MM.1S (cell line): ENCODE data around the gene LARGE2.

Source experiments
- DNase-seq: peaks from one replicate; pipeline ENCODE4 v3.0.0-alpha.2; 2015
- H2AFZ ChIP-seq: fragments of 300-600 bp; sonication (generic); 2 replicates; pipeline ENCODE4 v1.6.0; 2016; ENCODE audit warnings: antibody characterized with exemption, low read length
- H3F3A ChIP-seq: fragments of 300-600 bp; sonication (generic); 2 replicates; pipeline ENCODE4 v1.6.1; 2016; ENCODE audit warnings: mild to moderate bottlenecking, antibody characterized with exemption, low read length, moderate library complexity, mixed read lengths; ENCODE audit not compliant: insufficient read depth
- H3K27ac ChIP-seq: fragments of 300-600 bp; sonication (generic); 2 replicates; pipeline ENCODE4 v1.5.1; 2016; ENCODE audit warnings: mild to moderate bottlenecking, low read length
- H3K27me3 ChIP-seq: fragments of 300-600 bp; sonication (generic); replicated peaks from 2 replicates; pipeline ENCODE4 v1.6.0; 2016; ENCODE audit warnings: low read length; ENCODE audit not compliant: insufficient read depth
- H3K36me3 ChIP-seq: fragments of 300-600 bp; sonication (generic); replicated peaks from 2 replicates; pipeline ENCODE4 v1.6.1; 2016; ENCODE audit warnings: mild to moderate bottlenecking, low read length, mixed read lengths; ENCODE audit not compliant: insufficient read depth
- H3K4me1 ChIP-seq: fragments of 300-600 bp; sonication (generic); 2 replicates; pipeline ENCODE4 v1.6.1; 2016; ENCODE audit warnings: low read length, mixed read lengths
- H3K4me2 ChIP-seq: fragments of 300-600 bp; sonication (generic); 2 replicates; pipeline ENCODE4 v1.6.0; 2016; ENCODE audit warnings: low read depth, low read length
- H3K4me3 ChIP-seq: fragments of 300-600 bp; sonication (generic); 2 replicates; pipeline ENCODE4 v1.5.1; 2016; ENCODE audit warnings: low read length, mixed read lengths
- H3K79me2 ChIP-seq: fragments of 300-600 bp; sonication (generic); 2 replicates; pipeline ENCODE4 v1.6.1; 2016; ENCODE audit warnings: mixed run types, low read length, mixed read lengths
- H3K9ac ChIP-seq: fragments of 300-600 bp; sonication (generic); 2 replicates; pipeline ENCODE4 v1.6.1; 2016; ENCODE audit warnings: low read length, mixed read lengths
- H3K9me2 ChIP-seq: fragments of 300-600 bp; sonication (generic); replicated peaks from 2 replicates; pipeline ENCODE4 v1.6.1; 2016; ENCODE audit warnings: mild to moderate bottlenecking, low read length, mixed read lengths; ENCODE audit not compliant: insufficient read depth
- H3K9me3 ChIP-seq: fragments of 300-600 bp; sonication (generic); replicated peaks from 2 replicates; pipeline ENCODE4 v1.6.1; 2016; ENCODE audit warnings: mild to moderate bottlenecking, low read length, mixed read lengths; ENCODE audit not compliant: insufficient read depth
- H4K20me1 ChIP-seq: fragments of 300-600 bp; sonication (generic); 2 replicates; pipeline ENCODE4 v1.6.1; 2016; ENCODE audit warnings: mild to moderate bottlenecking, low read length, moderate library complexity, mixed read lengths; ENCODE audit not compliant: insufficient read depth
- EZH2 ChIP-seq: fragments of 300-600 bp; sonication (generic); optimal IDR thresholded peaks from 2 replicates; pipeline ENCODE3; 2017; ENCODE audit warnings: low read depth, mild to moderate bottlenecking, antibody characterized with exemption, low read length, mixed read lengths
- EZH2phosphoT487 ChIP-seq: fragments of 300-600 bp; sonication (generic); IDR thresholded peaks from 2 replicates; pipeline ENCODE4 v1.6.1; 2018; ENCODE audit warnings: antibody characterized with exemption, low read length
- TF ChIP-seq, protein P1 (sequence below): fragments of 300-600 bp; sonication (generic); IDR thresholded peaks from 2 replicates; pipeline ENCODE4 v1.5.1; 2016; ENCODE audit warnings: antibody characterized with exemption, low read length, mixed read lengths

The LARGE2 gene

DNA sequence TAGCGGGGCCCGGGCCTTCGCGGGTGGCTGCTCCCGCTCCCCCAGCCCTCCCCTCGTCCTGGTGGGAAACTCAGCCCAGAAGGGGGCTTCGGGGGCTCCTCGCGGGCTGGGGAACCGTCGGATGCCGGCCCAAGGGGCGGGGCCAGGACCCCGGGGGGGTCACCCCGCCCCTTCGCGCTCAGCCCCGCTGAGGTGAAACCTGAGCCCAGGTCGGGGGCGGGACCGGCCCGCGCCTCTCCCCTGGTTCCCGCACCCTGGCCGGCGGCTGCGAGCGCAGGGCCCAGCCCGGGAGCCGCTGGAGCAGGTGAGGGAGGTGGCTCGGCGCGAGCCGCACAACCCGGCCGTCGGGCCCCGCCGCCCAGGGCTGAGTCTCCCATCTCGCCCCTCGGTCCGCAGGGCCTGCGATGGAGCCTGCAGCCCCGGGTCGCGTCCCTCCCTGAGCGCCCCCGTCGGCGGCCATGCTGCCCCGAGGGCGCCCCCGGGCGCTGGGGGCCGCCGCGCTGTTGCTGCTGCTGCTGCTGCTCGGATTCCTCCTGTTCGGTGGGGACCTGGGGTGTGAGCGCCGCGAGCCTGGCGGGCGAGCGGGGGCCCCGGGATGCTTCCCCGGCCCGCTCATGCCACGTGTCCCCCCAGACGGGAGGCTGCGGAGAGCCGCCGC is at the start of gene LARGE2:
LARGE2 (plus strand) TSS at position 232 of the 658 bp plus-strand sequence; CDS start at position 459, 227 bp downstream.
- Histone ChIP-seq H3K9ac (peak within 1 kb of the TSS; percentile 29; the same call in 1 of the 2 replicates), H2AFZ (0 out of 2 replicates have a peak within 1 kb of the TSS, but pooled peaks have one; percentile 21), H3K4me2 (peak within 1 kb of the TSS; percentile 56; the same call in 1 of the 2 replicates), H3K27me3 (peaks cover 13% of the 10 kb centered on the region; the same call in 1 of the 2 replicates), H3K4me1 (peaks cover 11% of the 10 kb centered on the region), H3K36me3 (no peaks in the 10 kb centered on the region), H3K9me2 (no peaks in the 10 kb centered on the region), H3K27ac (peak within 1 kb of the TSS; percentile 20; the same call in 1 of the 2 replicates), H3K79me2 (peaks cover 1% of the 10 kb centered on the region), H3K9me3 (no peaks in the 10 kb centered on the region), H3F3A (peaks cover 15% of the 10 kb centered on the region), H4K20me1 (no peaks in the 10 kb centered on the region), H3K4me3 (peak within 1 kb of the TSS; percentile 49)
- DNase-seq: peak; percentile 20
- TF ChIP-seq EZH2: no peak
- no peak for TF ChIP-seq EZH2phosphoT487
- TF ChIP-seq, protein P1, sequence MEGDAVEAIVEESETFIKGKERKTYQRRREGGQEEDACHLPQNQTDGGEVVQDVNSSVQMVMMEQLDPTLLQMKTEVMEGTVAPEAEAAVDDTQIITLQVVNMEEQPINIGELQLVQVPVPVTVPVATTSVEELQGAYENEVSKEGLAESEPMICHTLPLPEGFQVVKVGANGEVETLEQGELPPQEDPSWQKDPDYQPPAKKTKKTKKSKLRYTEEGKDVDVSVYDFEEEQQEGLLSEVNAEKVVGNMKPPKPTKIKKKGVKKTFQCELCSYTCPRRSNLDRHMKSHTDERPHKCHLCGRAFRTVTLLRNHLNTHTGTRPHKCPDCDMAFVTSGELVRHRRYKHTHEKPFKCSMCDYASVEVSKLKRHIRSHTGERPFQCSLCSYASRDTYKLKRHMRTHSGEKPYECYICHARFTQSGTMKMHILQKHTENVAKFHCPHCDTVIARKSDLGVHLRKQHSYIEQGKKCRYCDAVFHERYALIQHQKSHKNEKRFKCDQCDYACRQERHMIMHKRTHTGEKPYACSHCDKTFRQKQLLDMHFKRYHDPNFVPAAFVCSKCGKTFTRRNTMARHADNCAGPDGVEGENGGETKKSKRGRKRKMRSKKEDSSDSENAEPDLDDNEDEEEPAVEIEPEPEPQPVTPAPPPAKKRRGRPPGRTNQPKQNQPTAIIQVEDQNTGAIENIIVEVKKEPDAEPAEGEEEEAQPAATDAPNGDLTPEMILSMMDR: no peak

DNA sequence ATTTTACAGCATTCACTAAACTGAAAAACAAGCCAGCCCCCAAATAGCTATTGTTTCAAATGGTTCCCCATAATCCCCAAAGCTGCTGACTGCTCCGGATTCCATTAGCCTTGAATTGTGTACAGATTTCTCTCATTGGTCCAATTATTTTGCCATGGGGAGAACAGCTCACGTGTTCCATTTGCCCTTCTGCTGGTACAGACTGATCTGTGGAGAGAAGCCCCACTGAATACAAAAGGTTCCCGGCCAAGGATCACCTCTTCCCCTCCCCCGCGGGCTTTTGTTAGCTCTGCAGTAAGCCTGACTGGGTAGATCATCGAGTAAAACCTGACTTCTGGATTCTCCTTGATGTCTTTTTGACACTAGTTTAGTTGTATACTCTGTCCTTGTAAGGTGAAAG is 46.1 kb upstream of the LARGE2 start:
- no peaks in the 10 kb centered on the region for H3K79me2 ChIP-seq
- H3K9me2 ChIP-seq: no peaks in the 10 kb centered on the region
- no peaks in the 10 kb centered on the region for H3K27me3 ChIP-seq
- H4K20me1 ChIP-seq: no peaks in the 10 kb centered on the region
- H3K36me3 ChIP-seq: no peaks in the 10 kb centered on the region
- no peaks in the 10 kb centered on the region for H3K4me1 ChIP-seq
- no peak for TF ChIP-seq EZH2phosphoT487
- TF ChIP-seq, protein P1: no peak
- no peak for TF ChIP-seq EZH2
- no peak overlapping the region for H3K27ac ChIP-seq
- no peak overlapping the region for H2AFZ ChIP-seq
- H3K9ac ChIP-seq: no peak overlapping the region
- H3K9me3 ChIP-seq: no peaks in the 10 kb centered on the region
- no peak overlapping the region for H3K4me3 ChIP-seq
- H3K4me2 ChIP-seq: no peak overlapping the region
- H3F3A ChIP-seq: no peaks in the 10 kb centered on the region
- no peak for DNase-seq

DNA sequence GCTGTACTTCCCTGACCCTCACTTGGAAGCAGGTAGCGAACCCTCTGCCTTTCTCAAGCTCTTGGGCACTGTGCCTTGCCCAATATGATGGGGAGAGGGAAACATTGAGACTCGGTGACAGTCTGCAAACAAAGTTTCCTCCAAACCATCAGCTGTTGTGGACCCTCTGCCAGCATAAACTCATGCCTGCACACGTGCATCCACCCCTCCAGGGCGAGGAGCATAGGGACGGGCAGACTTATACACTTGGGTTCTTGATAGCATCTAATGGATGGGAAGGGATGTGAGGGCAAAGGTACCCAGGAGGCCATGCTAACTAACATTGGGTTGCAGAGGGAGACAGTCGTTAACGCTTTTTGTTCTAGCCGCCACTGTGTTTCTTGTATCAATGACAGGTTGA is 45.2 kb upstream of the LARGE2 start:
- H3K79me2 ChIP-seq: no peaks in the 10 kb centered on the region
- no peaks in the 10 kb centered on the region for H3K9me3 ChIP-seq
- no peak overlapping the region for H2AFZ ChIP-seq
- H3K27me3 ChIP-seq: no peaks in the 10 kb centered on the region
- H3K4me3 ChIP-seq: no peak overlapping the region
- no peaks in the 10 kb centered on the region for H3K9me2 ChIP-seq
- DNase-seq: no peak
- H3K27ac ChIP-seq: no peak overlapping the region
- no peak overlapping the region for H3K9ac ChIP-seq
- H4K20me1 ChIP-seq: no peaks in the 10 kb centered on the region
- no peaks in the 10 kb centered on the region for H3K4me1 ChIP-seq
- TF ChIP-seq, protein P1: no peak
- TF ChIP-seq EZH2phosphoT487 (no peak), EZH2 (no peak)
- no peaks in the 10 kb centered on the region for H3F3A ChIP-seq
- no peaks in the 10 kb centered on the region for H3K36me3 ChIP-seq
- no peak overlapping the region for H3K4me2 ChIP-seq
